Measurements from ENCODE around the gene TK2. TPM values are rescaled to one million over a fixed set of nuclear protein-coding genes. Genes with fewer than 3 reads are reported as not detected.

The TK2 gene
- total and polyA plus RNA-seq, 9 of the 15 experiments (the other 6 are each of a cell fraction or from before 2014, with no cell fraction given): 1.1 to 10.2 (median 5.3) TPM

GRCh38 chr16:66566051-66566901 is 16.4 kb upstream of the TK2 start, which contains the start of gene CMTM1 (continued):
- TF ChIP-seq ZNF277 (CRISPR knock-in tag; IDR thresholded peaks at IDR 0.05; ENCODE audit: borderline replicate concordance) (no peak), GABPA (tag; conservative IDR thresholded peaks at IDR 0.05; ENCODE audit: low read depth) (no peak), RBM25 (IDR thresholded peaks at IDR 0.05; ENCODE audit: low read depth, low read length, severe bottlenecking) (no peak), THRA (IDR thresholded peaks at IDR 0.05) (no peak), NFRKB (IDR thresholded peaks at IDR 0.05; ENCODE audit: low read depth) (no peak), XRCC4 (IDR thresholded peaks at IDR 0.05; ENCODE audit: extremely low read depth, insufficient read depth, insufficient read length) (no peak), HINFP (tag; conservative IDR thresholded peaks at IDR 0.05; ENCODE audit: low read depth) (no peak)
